HepG2 (cell line): ENCODE measurements around the gene SVOP. TPM values are rescaled to one million over a fixed set of nuclear protein-coding genes. Genes with fewer than 3 reads are reported as not detected.

Experiments used
- CBX1 ChIP-seq: IDR thresholded peaks from one replicate; pipeline ENCODE4 v1.6.1; 2016; ENCODE audit warnings: antibody characterized with exemption, low read depth
- CSRNP2 ChIP-seq: sonication (generic); formaldehyde crosslinking; conservative IDR thresholded peaks from 2 replicates; pipeline ENCODE4 v1.8.0; 2022; ENCODE audit warnings: low read depth, missing genetic modification reagents
- HOXA3 ChIP-seq: sonication (generic); formaldehyde crosslinking; IDR thresholded peaks from 2 replicates; pipeline ENCODE4 v1.5.0; 2020; ENCODE audit warnings: missing genetic modification reagents
- KLF16 ChIP-seq, 2 experiments: sonication (generic) in 1 of 2; formaldehyde crosslinking in 1 of 2; IDR thresholded peaks; 2 replicates each; pipeline versions ENCODE4 v1.6.1 to v1.8.0; 2016 to 2023; ENCODE audit warnings: missing genetic modification reagents in 2 of 2, missing compliant biosample characterization in 1 of 2
- LCORL ChIP-seq, 2 experiments: fragments of 450-650 bp in 1 of 2; sonication (generic) in 1 of 2; formaldehyde crosslinking in 1 of 2; IDR thresholded peaks; 2 replicates each; pipeline versions ENCODE4 v1.5.0 to v1.6.1; 2017 to 2020; ENCODE audit warnings: antibody characterized with exemption in 1 of 2, missing genetic modification reagents in 1 of 2
- NFKB2 ChIP-seq: sonication (generic); formaldehyde crosslinking; IDR thresholded peaks from 2 replicates; pipeline ENCODE4 v1.4.0; 2020; ENCODE audit warnings: missing genetic modification reagents, borderline replicate concordance
- POLR2G ChIP-seq: fragments of 200-400 bp; formaldehyde crosslinking; IDR thresholded peaks from 2 replicates; pipeline ENCODE4 v1.6.1; 2018; ENCODE audit warnings: mild to moderate bottlenecking, low read depth, low read length, moderate library complexity
- PRDM15 ChIP-seq: sonication (generic); formaldehyde crosslinking; IDR thresholded peaks from 2 replicates; pipeline ENCODE4 v1.4.0; 2020; ENCODE audit warnings: missing genetic modification reagents
- SP5 ChIP-seq: IDR thresholded peaks from 2 replicates; pipeline ENCODE4 v1.6.1; 2016; ENCODE audit warnings: low read depth, borderline replicate concordance
- THAP8 ChIP-seq: sonication (generic); formaldehyde crosslinking; IDR thresholded peaks from 2 replicates; pipeline ENCODE4 v1.5.1; 2020; ENCODE audit warnings: missing genetic modification reagents, mild to moderate bottlenecking, borderline replicate concordance
- ZBTB25 ChIP-seq: IDR thresholded peaks from 2 replicates; pipeline ENCODE4 v1.6.1; 2018; ENCODE audit warnings: missing genetic modification reagents
- ZBTB34 ChIP-seq: sonication (generic); formaldehyde crosslinking; IDR thresholded peaks from 2 replicates; pipeline ENCODE4 v1.8.0; 2022; ENCODE audit warnings: mild to moderate bottlenecking, missing genetic modification reagents
- ZFX ChIP-seq: sonication (generic); formaldehyde crosslinking; IDR thresholded peaks from 2 replicates; pipeline ENCODE4 v1.4.0; 2020; ENCODE audit warnings: mild to moderate bottlenecking, low read depth, missing genetic modification reagents, moderate library complexity
- ZNF121 ChIP-seq: sonication (generic); formaldehyde crosslinking; IDR thresholded peaks from 2 replicates; pipeline ENCODE4 v1.5.0; 2020; ENCODE audit warnings: mild to moderate bottlenecking, missing genetic modification reagents
- ZNF263 ChIP-seq: sonication (generic); formaldehyde crosslinking; IDR thresholded peaks from 2 replicates; pipeline ENCODE4 v1.4.0; 2020; ENCODE audit warnings: missing genetic modification reagents
- ZNF446 ChIP-seq: sonication (generic); formaldehyde crosslinking; IDR thresholded peaks from 2 replicates; pipeline ENCODE4 v1.5.0; 2020; ENCODE audit warnings: mild to moderate bottlenecking, missing genetic modification reagents
- ZNF589 ChIP-seq: sonication (generic); formaldehyde crosslinking; conservative IDR thresholded peaks from 2 replicates; pipeline ENCODE4 v1.8.0; 2022; ENCODE audit warnings: mild to moderate bottlenecking, moderate library complexity, missing genetic modification reagents
- ZNF788 ChIP-seq: sonication (generic); formaldehyde crosslinking; IDR thresholded peaks from 2 replicates; pipeline ENCODE4 v1.5.0; 2020; ENCODE audit warnings: mild to moderate bottlenecking, missing genetic modification reagents, borderline replicate concordance
- ZNF879 ChIP-seq: sonication (generic); formaldehyde crosslinking; IDR thresholded peaks from 2 replicates; pipeline ENCODE4 v1.8.1; 2023; ENCODE audit warnings: missing genetic modification reagents
- ZSCAN20 ChIP-seq: sonication (generic); formaldehyde crosslinking; IDR thresholded peaks from 2 replicates; pipeline ENCODE4 v1.4.0; 2020; ENCODE audit warnings: missing genetic modification reagents, mild to moderate bottlenecking, borderline replicate concordance
- ZSCAN25 ChIP-seq: sonication (generic); formaldehyde crosslinking; IDR thresholded peaks from 2 replicates; pipeline ENCODE4 v1.8.0; 2022; ENCODE audit warnings: mild to moderate bottlenecking, missing genetic modification reagents
- ZSCAN9 ChIP-seq: IDR thresholded peaks from 2 replicates; pipeline ENCODE4 v1.6.1; 2016; ENCODE audit warnings: borderline replicate concordance
- polyA plus RNA-seq, 8 experiments: library from polyadenylated mRNA; depleted of rRNA in 3 of 8; stranded (reverse) in 7 of 8; unstranded in 1 of 8; fragments of >200 nt; fragmentation: Illumina TruSeq in 4 of 8; extraction: Trizol in 4 of 8; gene quantifications; 2 replicates each; pipeline versions ENCODE4 v1.2.1 to v1.2.3, GENCODE V29; 2011 to 2016; ENCODE audit warnings: low read depth in 4 of 8, missing spikeins in 1 of 8, mixed read lengths in 1 of 8; ENCODE audit not compliant: insufficient read depth in 1 of 8
- total RNA-seq, 5 experiments: library from RNA; depleted of rRNA; stranded (reverse); fragments of >200 nt; fragmentation: Illumina TruSeq; extraction: Trizol; gene quantifications; 2 replicates each; pipeline ENCODE4 v1.2.3, GENCODE V29; 2016; ENCODE audit warnings: low read depth in 1 of 5

SVOP gene
- total and polyA plus RNA-seq, 2 of the 13 experiments (the other 11 are each of a cell fraction or from before 2014, with no cell fraction given) = not detected

GRCh38 chr12:109065154-109065852, 44.4 kb upstream of the SVOP start (continued):
- TF ChIP-seq ZNF121 (CRISPR knock-in tag) (peak; percentile 93), ZSCAN9 (no peak), LCORL (IDR thresholded peaks at IDR 0.05) (no peak), LCORL (CRISPR knock-in tag; IDR thresholded peaks at IDR 0.05) (no peak), ZFX (CRISPR knock-in tag) (no peak), ZBTB34 (CRISPR knock-in tag) (no peak), NFKB2 (CRISPR knock-in tag) (no peak), ZSCAN20 (CRISPR knock-in tag) (no peak), ZNF788 (CRISPR knock-in tag) (no peak), HOXA3 (no peak), CBX1 (no peak), ZNF589 (no peak), CSRNP2 (no peak), KLF16 (CRISPR knock-in tag; IDR thresholded peaks at IDR 0.05) (0 out of 4 replicates have a peak, but pooled peaks of 1 of the 2 experiments have one; percentile 36), ZNF263 (CRISPR knock-in tag) (peak; percentile 48; the same call in 1 of the 2 replicates), ZNF446 (CRISPR knock-in tag) (no peak), SP5 (CRISPR knock-in tag) (no peak), PRDM15 (CRISPR knock-in tag) (no peak), ZBTB25 (CRISPR knock-in tag) (no peak), POLR2G (peak; percentile 70), THAP8 (no peak), ZNF879 (CRISPR knock-in tag) (no peak), ZSCAN25 (CRISPR knock-in tag) (no peak)
